CD4-positive, CD25-positive, alpha-beta regulatory T cell (primary cell): ENCODE data around the gene LAMB3. TPM values are rescaled to one million over a fixed set of nuclear protein-coding genes. Genes with fewer than 3 reads are reported as not detected.

Experiments
- ATAC-seq, 2 donors: fragments of 150-1000 bp; cut with Tn5 transposase; one replicate each; pipeline ENCODE4 v1.10.0; 2021; ENCODE audit warnings: low read depth in 2 of 2, moderate number of reproducible peaks in 2 of 2, moderate library complexity in 1 of 2
- DNase-seq, 3 donors: peaks; one replicate each; pipeline versions ENCODE4 v3.0.0 to v3.0.0-alpha.2; 2012 to 2022; ENCODE audit warnings: mixed read lengths in 1 of 3
- H3K27ac ChIP-seq: one replicate; pipeline ENCODE4 v1.7.0; 2013; ENCODE audit warnings: mild to moderate bottlenecking, low read length; ENCODE audit not compliant: insufficient read depth, poor library complexity, severe bottlenecking
- H3K27me3 ChIP-seq: one replicate; pipeline ENCODE4 v1.7.0; 2013; ENCODE audit warnings: low read length; ENCODE audit not compliant: control insufficient read depth, insufficient read depth
- H3K36me3 ChIP-seq: one replicate; pipeline ENCODE4 v1.7.0; 2013; ENCODE audit warnings: mild to moderate bottlenecking, low read length, moderate library complexity; ENCODE audit not compliant: control insufficient read depth, insufficient read depth
- H3K4me1 ChIP-seq: 2 replicates; pipeline ENCODE4 v1.7.0; 2013; ENCODE audit warnings: mild to moderate bottlenecking, low read length; ENCODE audit not compliant: insufficient read depth, control insufficient read depth, poor library complexity, severe bottlenecking
- H3K4me3 ChIP-seq: one replicate; pipeline ENCODE4 v1.7.0; 2013; ENCODE audit warnings: low read depth, mild to moderate bottlenecking, low read length, moderate library complexity
- H3K9me3 ChIP-seq, 2 experiments: 1 replicate in 1 of 2; 2 replicates in 1 of 2; pipeline ENCODE4 v1.7.0; 2013; ENCODE audit warnings: low read length in 2 of 2, mild to moderate bottlenecking in 1 of 2, moderate library complexity in 1 of 2; ENCODE audit not compliant: control insufficient read depth in 2 of 2
- H3K27ac Mint-ChIP-seq, 3 donors: one replicate each; pipeline ENCODE4 v1.8.0; 2020 to 2022; ENCODE audit warnings: mild to moderate bottlenecking in 3 of 3, mixed read lengths in 3 of 3, moderate library complexity in 2 of 3
- H3K27me3 Mint-ChIP-seq: one replicate; pipeline ENCODE4 v1.8.0; 2022; ENCODE audit warnings: mild to moderate bottlenecking, mixed read lengths
- H3K36me3 Mint-ChIP-seq: one replicate; pipeline ENCODE4 v1.8.0; 2020; ENCODE audit warnings: mixed read lengths
- H3K4me1 Mint-ChIP-seq, 4 donors: one replicate each; pipeline ENCODE4 v1.8.0; 2020 to 2022; ENCODE audit warnings: mixed read lengths in 4 of 4, mild to moderate bottlenecking in 1 of 4
- H3K4me3 Mint-ChIP-seq, 4 donors: one replicate each; pipeline ENCODE4 v1.8.0; 2020 to 2022; ENCODE audit warnings: mild to moderate bottlenecking in 4 of 4, mixed read lengths in 4 of 4, moderate library complexity in 3 of 4
- H3K9me3 Mint-ChIP-seq, 7 donors: one replicate each; pipeline ENCODE4 v1.8.0; 2020 to 2022; ENCODE audit warnings: mixed read lengths in 7 of 7, mild to moderate bottlenecking in 3 of 7, moderate library complexity in 2 of 7
- polyA plus RNA-seq, 4 donors: library from polyadenylated mRNA; unstranded; fragments of 300-500 nt; fragmentation: Illumina TruSeq; gene quantifications; one replicate each; pipeline ENCODE4 v1.2.3, GENCODE V29; 2021
- total RNA-seq: library from RNA; stranded (reverse); gene quantifications from one replicate; pipeline ENCODE4 v1.2.3, GENCODE V29; 2022

Gene LAMB3
- total and polyA plus RNA-seq, 5 donors from 2014 or later, result 0.24 to 0.96 (median 0.64) TPM; not detected in 1

DNA sequence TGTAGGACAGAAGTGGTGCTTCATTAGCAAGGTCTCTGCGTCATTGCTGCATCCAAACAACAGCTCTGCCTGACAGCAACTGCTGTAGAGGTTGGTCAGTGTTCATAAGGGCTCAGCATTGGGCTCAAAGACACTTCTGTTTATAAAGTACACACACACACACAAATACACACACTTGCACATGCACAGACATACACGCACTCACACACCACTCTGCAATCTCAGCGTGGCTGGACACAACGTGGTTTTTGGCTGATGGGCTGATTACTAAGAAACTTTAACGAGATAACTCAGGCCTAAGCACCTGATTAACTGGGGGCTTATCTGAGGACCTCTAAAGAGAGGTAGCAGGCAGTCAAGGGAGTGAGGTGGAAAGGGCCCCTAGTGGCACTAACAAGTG, 48.3 kb downstream of the LAMB3 start:
- H3K9me3 ChIP-seq, result no peaks in the 10 kb centered on the region
- Mint-ChIP-seq H3K4me1 (peaks cover 0 to 2% (median 0%) of the 10 kb centered on the region in 4 donors), H3K27ac (no peak overlapping the region), H3K4me3 (no peak overlapping the region), H3K36me3 (no peaks in the 10 kb centered on the region), H3K27me3 (no peaks in the 10 kb centered on the region), H3K9me3 (peaks cover 0 to 3% (median 0%) of the 10 kb centered on the region in 7 donors)
- ATAC-seq, result no peak
- no peaks in the 10 kb centered on the region for H3K36me3 ChIP-seq
- H3K27me3 ChIP-seq, result peaks cover 15% of the 10 kb centered on the region
- no peak overlapping the region for H3K4me3 ChIP-seq
- no peaks in the 10 kb centered on the region for H3K4me1 ChIP-seq
- DNase-seq, result no peak
- no peak overlapping the region for H3K27ac ChIP-seq

DNA sequence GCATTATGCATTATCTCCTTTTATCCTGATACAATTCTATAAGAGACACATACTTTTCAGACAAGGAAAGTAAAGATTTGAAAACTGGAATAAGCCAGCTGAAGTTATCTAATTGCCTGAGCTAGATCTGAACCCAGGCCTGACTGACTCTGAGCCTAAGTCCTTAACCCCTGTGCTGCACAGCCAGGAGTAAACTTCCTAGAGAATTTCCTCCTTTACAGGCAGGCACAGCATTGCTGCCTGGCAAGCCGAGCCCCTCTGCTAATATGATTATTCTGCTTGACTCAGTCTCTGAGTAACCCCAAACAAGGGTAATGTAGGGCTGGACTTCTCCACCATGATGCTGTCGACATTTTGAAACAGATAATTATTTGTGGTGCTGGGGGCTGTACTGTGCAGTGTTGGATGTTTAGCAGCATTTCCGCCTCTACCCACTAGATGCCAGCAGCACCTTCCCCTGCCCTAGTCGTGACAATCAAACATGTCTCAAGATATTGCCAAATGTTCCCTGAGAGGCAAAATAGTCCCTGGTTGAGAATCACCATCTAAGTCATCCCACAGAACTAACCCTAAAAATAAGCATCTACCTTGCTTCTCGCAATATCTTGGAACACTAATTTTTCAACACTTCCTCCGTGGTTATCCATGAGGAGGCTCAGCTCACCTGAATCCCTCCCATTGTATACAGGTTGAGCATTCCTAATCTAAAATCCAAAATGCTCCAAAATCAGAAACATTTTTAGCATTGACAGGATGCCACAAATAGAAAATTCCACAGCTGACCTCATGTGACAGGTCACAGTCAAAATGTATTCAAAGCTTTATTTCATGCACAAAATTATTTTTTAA, 50.2 kb downstream of the LAMB3 start:
- H3K36me3 Mint-ChIP-seq, result no peaks in the 10 kb centered on the region
- H3K27ac Mint-ChIP-seq, result no peak overlapping the region
- Histone ChIP-seq H3K27me3 (peaks cover 15% of the 10 kb centered on the region), H3K4me3 (no peak overlapping the region), H3K9me3 (no peaks in the 10 kb centered on the region), H3K27ac (no peak overlapping the region), H3K4me1 (no peaks in the 10 kb centered on the region), H3K36me3 (no peaks in the 10 kb centered on the region)
- peak in 2 of 3 donors; percentile 5 to 46 for DNase-seq
- peaks cover 0 to 3% (median 0%) of the 10 kb centered on the region in 7 donors for H3K9me3 Mint-ChIP-seq
- peaks cover 4% of the 10 kb centered on the region for H3K27me3 Mint-ChIP-seq
- H3K4me3 Mint-ChIP-seq, result no peak overlapping the region
- no peaks in the 10 kb centered on the region for H3K4me1 Mint-ChIP-seq
- ATAC-seq, result peak in 1 of 2 donors; percentile 52

DNA sequence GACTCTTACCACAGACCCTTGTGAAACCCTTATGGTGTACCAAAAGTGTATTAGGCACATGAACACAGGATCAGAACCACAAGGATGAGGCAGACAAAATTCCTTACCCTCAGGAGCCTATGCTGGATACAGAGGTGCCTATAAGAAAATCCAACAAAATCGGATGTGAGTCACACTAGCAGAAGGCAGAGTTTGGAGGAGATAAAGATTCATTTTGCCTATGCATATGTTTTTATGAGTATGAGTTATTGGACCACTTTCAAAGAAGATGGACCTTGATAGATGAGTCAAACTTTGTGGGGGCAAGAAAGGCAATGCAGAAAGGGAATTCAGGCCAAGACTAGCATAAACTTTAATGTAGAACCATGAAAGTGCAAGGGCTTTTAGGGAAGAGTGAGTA, 51.7 kb downstream of the LAMB3 start:
- ATAC-seq, result no peak
- peaks cover 15% of the 10 kb centered on the region for H3K27me3 ChIP-seq
- H3K36me3 ChIP-seq, result no peaks in the 10 kb centered on the region
- no peaks in the 10 kb centered on the region for H3K4me1 Mint-ChIP-seq
- no peaks in the 10 kb centered on the region for H3K36me3 Mint-ChIP-seq
- H3K4me3 Mint-ChIP-seq, result no peak overlapping the region
- H3K27me3 Mint-ChIP-seq, result peaks cover 17% of the 10 kb centered on the region
- H3K9me3 Mint-ChIP-seq, result peaks cover 0 to 3% (median 0%) of the 10 kb centered on the region in 7 donors
- no peak overlapping the region for H3K27ac ChIP-seq
- H3K4me3 ChIP-seq, result no peak overlapping the region
- H3K9me3 ChIP-seq, result no peaks in the 10 kb centered on the region
- no peak for DNase-seq
- no peak overlapping the region for H3K27ac Mint-ChIP-seq
- H3K4me1 ChIP-seq, result no peaks in the 10 kb centered on the region

DNA sequence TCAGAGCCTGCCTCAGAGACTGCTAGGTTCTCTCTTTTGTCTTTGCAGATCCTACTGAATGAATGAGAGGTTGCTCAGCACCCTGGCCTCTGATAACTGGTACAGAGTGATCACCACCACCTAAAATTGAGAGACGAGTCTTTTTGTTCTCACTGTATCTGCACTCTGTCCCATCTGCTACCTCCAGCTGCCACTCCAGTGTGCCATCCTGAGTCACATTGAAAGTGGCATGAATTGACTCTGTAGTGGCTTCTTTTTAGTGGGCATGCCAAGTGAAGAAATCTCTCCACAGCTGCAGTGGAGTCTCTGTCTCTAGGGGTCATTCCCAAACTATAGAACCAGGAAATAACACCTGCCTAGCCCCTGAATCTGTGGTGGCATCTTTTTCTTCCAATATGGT, 54.0 kb downstream of the LAMB3 start:
- DNase-seq, result no peak
- Mint-ChIP-seq H3K9me3 (peaks cover 0 to 3% (median 0%) of the 10 kb centered on the region in 7 donors), H3K4me3 (no peak overlapping the region), H3K36me3 (no peaks in the 10 kb centered on the region), H3K27ac (no peak overlapping the region), H3K27me3 (peaks cover 28% of the 10 kb centered on the region), H3K4me1 (no peaks in the 10 kb centered on the region)
- Histone ChIP-seq H3K9me3 (no peaks in the 10 kb centered on the region), H3K4me1 (no peaks in the 10 kb centered on the region), H3K27me3 (peaks cover 15% of the 10 kb centered on the region), H3K4me3 (no peak overlapping the region), H3K27ac (no peak overlapping the region), H3K36me3 (no peaks in the 10 kb centered on the region)
- no peak for ATAC-seq

DNA sequence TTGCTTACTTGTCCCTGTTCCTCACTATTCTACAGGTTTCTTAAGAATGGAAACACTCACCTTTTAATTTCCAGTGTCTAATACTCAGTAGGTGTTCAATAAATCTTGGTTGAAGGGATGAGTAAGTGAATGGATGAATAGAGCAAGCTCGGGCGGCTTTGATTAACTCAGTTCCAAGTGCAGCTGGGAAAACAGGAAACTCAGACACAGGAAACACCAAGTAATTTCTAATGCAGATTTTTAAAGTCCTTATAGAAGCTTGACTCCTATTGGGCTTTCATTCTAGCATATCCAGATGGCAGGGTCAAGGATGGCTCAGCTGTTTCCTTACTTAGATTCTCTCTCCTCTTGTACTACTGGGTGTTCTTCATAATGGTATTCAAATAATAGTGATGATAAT, 54.7 kb downstream of the LAMB3 start:
- H3K4me1 ChIP-seq, result no peaks in the 10 kb centered on the region
- ATAC-seq, result no peak
- Mint-ChIP-seq H3K27ac (no peak overlapping the region), H3K4me3 (no peak overlapping the region), H3K36me3 (no peaks in the 10 kb centered on the region), H3K27me3 (peaks cover 32% of the 10 kb centered on the region), H3K4me1 (no peaks in the 10 kb centered on the region), H3K9me3 (peaks cover 0 to 3% (median 0%) of the 10 kb centered on the region in 7 donors)
- H3K9me3 ChIP-seq, result no peaks in the 10 kb centered on the region
- no peak for DNase-seq
- H3K27ac ChIP-seq, result no peak overlapping the region
- peaks cover 15% of the 10 kb centered on the region for H3K27me3 ChIP-seq
- H3K36me3 ChIP-seq, result no peaks in the 10 kb centered on the region
- no peak overlapping the region for H3K4me3 ChIP-seq

DNA sequence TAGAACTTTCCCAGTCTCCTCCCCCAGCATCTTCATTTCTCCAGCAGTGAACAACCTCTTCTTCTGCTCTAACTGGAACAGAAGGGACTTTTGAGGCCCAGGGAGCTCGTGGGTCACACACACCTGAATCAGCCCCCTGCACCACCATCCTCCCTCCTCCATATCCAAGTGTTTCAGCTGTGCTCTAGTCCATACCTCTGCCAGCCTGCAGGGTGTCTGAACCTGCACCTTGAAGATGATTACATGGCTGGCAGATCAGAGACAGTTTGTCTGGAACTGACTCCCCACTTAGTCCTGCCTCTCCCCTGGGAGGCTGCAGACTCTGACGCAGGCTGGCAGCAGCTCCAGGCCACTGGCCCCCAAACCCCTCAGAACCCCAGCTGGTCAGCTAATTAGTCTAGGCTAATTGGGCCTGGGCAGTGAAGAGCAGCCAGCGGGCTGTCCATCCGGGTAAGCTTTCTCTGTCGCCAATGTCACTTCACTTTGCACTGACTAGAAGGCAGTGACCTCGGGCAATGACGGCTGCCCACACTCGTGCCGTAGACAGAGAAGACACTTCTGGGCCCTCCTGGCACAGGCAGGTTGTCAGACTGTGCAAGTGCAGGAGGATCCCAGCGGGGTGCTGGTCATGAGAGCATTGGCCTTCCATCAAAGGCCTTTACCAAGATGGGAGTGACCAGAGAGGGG, 56.5 kb downstream of the LAMB3 start:
- peaks cover 0 to 3% (median 0%) of the 10 kb centered on the region in 7 donors for H3K9me3 Mint-ChIP-seq
- peaks cover 38% of the 10 kb centered on the region for H3K27me3 Mint-ChIP-seq

DNA sequence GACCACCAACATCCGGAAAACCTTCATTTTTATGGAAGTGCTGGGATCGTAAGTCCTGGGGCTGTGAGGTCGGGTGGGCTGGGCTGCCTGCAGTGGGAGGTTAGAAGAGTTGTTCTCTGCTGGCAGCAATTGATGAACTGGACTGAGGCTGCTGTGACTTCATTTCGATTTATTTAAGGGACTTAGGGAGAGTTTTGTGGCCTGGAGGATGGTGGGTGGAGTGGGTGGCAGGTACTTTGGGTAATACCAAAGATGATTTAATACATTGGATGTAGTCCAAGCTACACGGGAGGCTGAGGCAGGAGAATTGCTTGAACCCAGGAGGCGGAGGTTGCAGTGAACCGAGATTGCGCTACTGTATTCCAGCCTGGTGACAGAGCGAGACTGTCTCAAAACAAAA, 57.2 kb downstream of the LAMB3 start:
- H3K9me3 ChIP-seq, result no peaks in the 10 kb centered on the region
- H3K4me3 ChIP-seq, result no peak overlapping the region
- Mint-ChIP-seq H3K9me3 (peaks cover 0 to 5% (median 0%) of the 10 kb centered on the region in 7 donors), H3K27me3 (peaks cover 45% of the 10 kb centered on the region), H3K36me3 (no peaks in the 10 kb centered on the region), H3K27ac (no peak overlapping the region), H3K4me1 (no peaks in the 10 kb centered on the region), H3K4me3 (no peak overlapping the region)
- ATAC-seq, result no peak
- no peaks in the 10 kb centered on the region for H3K4me1 ChIP-seq
- no peak for DNase-seq
- no peaks in the 10 kb centered on the region for H3K36me3 ChIP-seq
- H3K27me3 ChIP-seq, result peaks cover 9% of the 10 kb centered on the region
- no peak overlapping the region for H3K27ac ChIP-seq

More for the DNA sequence above, 56.5 kb downstream of the LAMB3 start:
- Histone ChIP-seq H3K36me3 (no peaks in the 10 kb centered on the region), H3K27me3 (peaks cover 12% of the 10 kb centered on the region), H3K9me3 (no peaks in the 10 kb centered on the region), H3K4me1 (no peaks in the 10 kb centered on the region), H3K4me3 (no peak overlapping the region), H3K27ac (no peak overlapping the region)
- ATAC-seq (no peak), DNase-seq (no peak)
- Mint-ChIP-seq H3K4me3 (no peak overlapping the region), H3K27ac (no peak overlapping the region), H3K4me1 (no peaks in the 10 kb centered on the region), H3K36me3 (no peaks in the 10 kb centered on the region)
